ENCODE measurements around the gene CCBE1.

- no peak for TF ChIP-seq POLR2A (IDR thresholded peaks at IDR 0.05; ENCODE audit: low read length)
- TF ChIP-seq GATA1 (IDR thresholded peaks at IDR 0.05; ENCODE audit: low read depth, low read length): no peak
These were observed 303.8 kb downstream of the CCBE1 start for GRCh38 chr18:59393381-59393780.

Data from erythroblast (primary cell).